HCT116 (cell line): ENCODE results near the gene VMP1.

Experiments
- EGR1 ChIP-seq: IDR thresholded peaks from 2 replicates; pipeline ENCODE4 v1.6.1; 2012; ENCODE audit warnings: low read depth
- ELF1 ChIP-seq: IDR thresholded peaks from 2 replicates; pipeline ENCODE4 v1.6.1; 2012; ENCODE audit warnings: low read depth, borderline replicate concordance
- ZFX ChIP-seq: fragments of 450-650 bp; IDR thresholded peaks from 2 replicates; pipeline ENCODE4 v1.6.1; 2017
- TF ChIP-seq, protein P1 (sequence below), 3 experiments: fragments of 200-600 bp in 1 of 3; sonication (generic) in 1 of 3; IDR thresholded peaks in 2 of 3; conservative IDR thresholded peaks in 1 of 3; 2 replicates each; pipeline ENCODE4 v1.5.1; 2012 to 2017; ENCODE audit warnings: low read depth in 2 of 3, low read length in 2 of 3, antibody characterized with exemption in 1 of 3, borderline replicate concordance in 1 of 3, control low read depth in 1 of 3, mild to moderate bottlenecking in 1 of 3, mixed read lengths in 1 of 3, mixed run types in 1 of 3, moderate library complexity in 1 of 3; ENCODE audit not compliant: insufficient read depth in 1 of 3

- TF ChIP-seq ELF1 = no peak
- TF ChIP-seq, protein P1, sequence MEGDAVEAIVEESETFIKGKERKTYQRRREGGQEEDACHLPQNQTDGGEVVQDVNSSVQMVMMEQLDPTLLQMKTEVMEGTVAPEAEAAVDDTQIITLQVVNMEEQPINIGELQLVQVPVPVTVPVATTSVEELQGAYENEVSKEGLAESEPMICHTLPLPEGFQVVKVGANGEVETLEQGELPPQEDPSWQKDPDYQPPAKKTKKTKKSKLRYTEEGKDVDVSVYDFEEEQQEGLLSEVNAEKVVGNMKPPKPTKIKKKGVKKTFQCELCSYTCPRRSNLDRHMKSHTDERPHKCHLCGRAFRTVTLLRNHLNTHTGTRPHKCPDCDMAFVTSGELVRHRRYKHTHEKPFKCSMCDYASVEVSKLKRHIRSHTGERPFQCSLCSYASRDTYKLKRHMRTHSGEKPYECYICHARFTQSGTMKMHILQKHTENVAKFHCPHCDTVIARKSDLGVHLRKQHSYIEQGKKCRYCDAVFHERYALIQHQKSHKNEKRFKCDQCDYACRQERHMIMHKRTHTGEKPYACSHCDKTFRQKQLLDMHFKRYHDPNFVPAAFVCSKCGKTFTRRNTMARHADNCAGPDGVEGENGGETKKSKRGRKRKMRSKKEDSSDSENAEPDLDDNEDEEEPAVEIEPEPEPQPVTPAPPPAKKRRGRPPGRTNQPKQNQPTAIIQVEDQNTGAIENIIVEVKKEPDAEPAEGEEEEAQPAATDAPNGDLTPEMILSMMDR (IDR thresholded peaks at IDR 0.05 in 2 of 3, conservative IDR thresholded peaks at IDR 0.05 in 1 of 3; ENCODE audit: borderline replicate concordance in 1 of 3, insufficient read depth in 1 of 3, low read depth in 2 of 3, low read length in 2 of 3) = no peak
- TF ChIP-seq ZFX = no peak
- no peak for TF ChIP-seq EGR1
Observed at GRCh38 chr17:59814685-59815084, 107.2 kb downstream of the VMP1 start.
